HG03432 (cell line): ENCODE data around the gene STX10.

Source experiments
- ATAC-seq: cut with Tn5 transposase; IDR thresholded peaks from one replicate; pipeline ENCODE4 v1.9.1; 2021; ENCODE audit warnings: mild to moderate bottlenecking, moderate library complexity; ENCODE audit not compliant: unreplicated experiment

The STX10 gene

GRCh38 chr19:13101590-13102415 lies 48.4 kb downstream of the STX10 start:
- no peak for ATAC-seq

DNA sequence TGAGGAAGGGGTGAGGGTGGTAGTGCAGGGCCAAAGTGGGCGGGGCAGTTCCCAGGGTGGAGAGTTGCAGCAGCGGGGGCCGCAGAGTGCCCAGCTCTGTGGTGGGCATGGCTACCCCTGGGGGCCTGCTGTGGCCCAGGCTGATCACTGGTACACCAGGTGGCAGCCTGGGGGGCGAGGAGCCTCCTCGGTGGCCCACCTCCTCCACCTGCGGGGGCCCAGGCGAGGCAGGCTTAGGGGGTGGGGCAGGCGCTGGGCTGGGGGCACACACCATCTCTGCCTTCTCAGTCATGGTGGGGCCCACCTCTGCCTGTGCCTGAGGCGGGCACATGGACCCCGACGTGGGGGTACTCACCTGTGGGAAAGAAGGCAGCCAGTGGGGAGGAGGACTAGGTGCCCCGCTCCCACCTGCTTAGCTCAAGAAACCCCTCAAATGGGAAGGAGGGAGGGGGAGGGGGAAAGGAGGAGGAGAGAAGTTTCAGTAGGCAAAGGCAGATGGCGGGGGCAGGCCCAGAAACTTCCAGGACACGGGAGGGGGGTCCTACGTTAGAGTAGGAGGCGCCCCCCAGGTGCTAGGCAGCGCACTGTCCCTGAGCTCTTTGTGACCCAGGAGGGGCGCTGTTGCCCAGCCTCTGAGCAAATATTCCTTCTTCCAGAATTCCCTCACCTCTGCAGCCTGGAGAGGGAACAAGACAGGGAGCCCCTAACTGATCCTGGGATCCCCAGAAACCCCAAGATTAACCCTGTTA lies 49.2 kb downstream of the STX10 start:
- ATAC-seq: no peak

GRCh38 chr19:13100031-13100588 lies 50.1 kb downstream of the STX10 start:
- ATAC-seq: no peak

DNA sequence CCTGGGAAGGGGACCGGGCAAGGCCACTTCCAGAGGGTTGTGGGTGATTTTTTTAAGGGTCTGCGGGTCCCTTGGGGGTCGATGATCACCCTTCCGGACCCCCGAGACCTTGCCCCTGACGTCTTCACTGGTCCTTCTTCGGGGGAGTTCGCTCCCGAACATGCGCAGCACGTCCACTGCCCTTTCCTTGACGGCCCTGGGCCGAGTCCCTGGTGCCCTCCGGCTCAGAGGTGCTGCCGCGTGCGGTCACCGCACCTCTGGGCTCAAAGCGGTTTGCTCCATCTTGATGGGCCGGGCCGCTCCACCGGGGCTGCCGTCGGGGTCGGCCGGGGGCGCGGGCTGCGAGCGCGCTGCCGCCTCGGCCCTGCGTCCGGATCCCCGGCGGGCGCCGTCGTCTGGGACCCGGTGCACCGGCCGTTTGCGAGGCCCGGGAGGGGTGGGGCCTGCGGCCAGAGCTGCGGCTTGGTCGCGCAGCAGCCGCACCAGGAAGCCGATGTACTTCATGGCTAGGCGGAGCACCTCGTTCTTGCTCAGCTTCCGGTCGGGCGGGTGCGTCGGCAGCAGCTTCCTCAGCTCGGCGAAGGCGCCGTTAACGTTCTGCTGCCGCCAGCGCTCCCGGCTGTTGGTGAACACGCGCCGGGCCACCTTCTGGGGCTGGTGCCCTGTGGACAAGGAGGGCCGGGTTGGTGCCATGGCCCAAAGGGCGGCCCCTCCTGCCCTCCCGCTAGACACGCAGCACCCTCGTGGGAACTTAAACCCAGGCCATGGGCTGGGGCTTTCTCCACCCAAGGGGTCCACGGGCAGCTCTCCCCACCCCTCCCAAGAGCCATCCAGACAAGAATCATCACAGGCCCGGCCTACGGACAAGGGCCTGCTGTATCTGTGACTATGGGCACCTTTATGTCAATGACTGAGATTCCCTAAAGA lies 50.8 kb downstream of the STX10 start:
- ATAC-seq: no peak

GRCh38 chr19:13098277-13099072 lies 51.7 kb downstream of the STX10 start:
- ATAC-seq: no peak

- ATAC-seq: no peak
Measured at GRCh38 chr19:13097463-13098258, 52.5 kb downstream of the STX10 start.

DNA sequence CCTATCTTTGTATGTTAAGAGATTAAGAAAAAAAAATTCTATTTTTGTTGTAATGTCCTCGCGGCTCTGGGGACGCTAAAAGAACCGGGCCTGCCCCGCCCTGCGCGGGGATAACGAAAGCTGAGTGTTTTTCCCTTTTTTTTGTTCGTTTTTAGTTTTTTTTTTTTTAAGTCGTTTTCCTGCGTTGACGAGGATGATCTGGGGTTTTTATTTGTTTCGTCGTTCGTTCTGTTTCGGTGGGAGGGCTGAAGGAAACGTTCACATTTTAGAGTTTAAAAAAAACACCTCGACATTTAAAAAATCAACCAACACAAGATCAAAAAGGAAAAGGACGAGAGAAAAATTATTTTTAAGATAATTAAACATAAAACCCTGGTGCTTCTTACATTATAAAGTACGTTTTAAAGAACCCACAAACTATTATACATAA lies 53.1 kb downstream of the STX10 start:
- ATAC-seq: no peak

GRCh38 chr19:13095934-13096927 lies 53.9 kb downstream of the STX10 start:
- no peak for ATAC-seq

DNA sequence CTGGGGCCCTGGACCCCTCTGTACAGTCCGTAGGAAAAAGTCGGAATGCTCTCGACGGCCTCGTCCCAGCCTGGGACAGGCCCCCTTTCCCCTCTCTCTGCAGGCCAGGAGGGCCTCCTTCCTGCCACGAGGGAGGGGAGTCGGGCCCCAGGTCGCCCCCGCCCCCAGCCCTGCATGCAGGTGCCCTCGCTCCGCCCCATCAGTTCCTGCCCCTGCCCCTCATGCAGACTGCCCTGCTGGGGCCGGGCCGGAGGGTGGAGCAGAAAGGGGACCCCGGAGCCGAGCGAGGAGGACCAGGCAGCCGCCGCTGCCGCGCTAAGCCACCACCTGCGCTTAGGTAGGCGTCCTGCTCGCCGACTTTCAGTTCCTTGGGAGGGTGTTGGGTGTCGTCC lies 54.8 kb downstream of the STX10 start:
- no peak for ATAC-seq

DNA sequence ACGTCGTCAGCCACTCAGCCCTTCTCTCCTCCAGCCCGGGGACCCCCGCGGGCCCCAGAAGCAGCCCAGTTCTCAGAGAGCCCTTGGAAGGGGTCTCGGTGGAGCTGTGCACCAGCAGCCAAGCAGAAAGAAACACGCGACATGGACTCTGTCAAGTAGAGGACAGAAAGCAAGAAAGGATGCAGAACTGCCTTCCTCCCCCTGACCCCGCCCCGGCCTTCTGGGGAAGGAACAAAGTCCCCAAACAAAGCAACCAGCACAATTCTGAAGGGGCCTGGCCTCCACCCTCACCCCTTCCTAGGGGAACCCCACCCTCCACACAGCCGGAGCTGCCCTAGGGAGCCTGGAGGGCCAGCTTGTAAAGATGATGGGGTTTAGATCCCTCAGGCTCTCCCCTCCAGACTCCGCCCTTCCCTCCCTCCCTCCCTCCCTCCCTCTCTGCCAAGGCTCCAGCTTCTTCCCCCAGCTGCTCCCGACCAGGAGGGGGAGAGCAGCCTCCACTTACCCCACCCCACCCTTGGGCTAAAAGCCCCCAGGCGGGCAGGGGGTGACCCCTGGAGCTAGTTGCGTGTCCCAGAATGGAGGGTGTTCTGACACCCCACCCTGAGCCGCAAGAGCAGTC lies 55.3 kb downstream of the STX10 start:
- no peak for ATAC-seq

DNA sequence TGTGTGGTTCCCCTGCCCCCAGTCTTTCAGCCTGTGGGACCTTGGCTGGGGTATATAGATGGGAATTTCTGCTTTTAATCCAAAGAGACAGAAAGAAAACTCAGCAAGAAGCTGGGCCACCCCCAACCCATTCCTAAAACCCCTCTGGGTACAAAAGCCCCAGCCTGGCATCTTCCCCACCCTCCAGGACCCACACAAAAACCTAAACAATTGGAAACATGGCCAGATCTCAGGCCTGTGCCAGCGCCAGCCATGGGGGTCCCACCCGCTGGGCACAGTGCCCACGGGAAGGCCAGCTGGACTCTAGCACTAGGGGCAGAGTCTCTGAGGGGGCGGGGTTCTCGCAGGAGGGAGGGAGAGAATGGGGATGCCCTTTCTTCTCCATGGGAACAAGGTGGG lies 56.1 kb downstream of the STX10 start:
- no peak for ATAC-seq
